GM19395 (cell line): ENCODE data around the gene WBP1.
"Not testable (repeated sequence)": the region's sequence is repeated elsewhere in the genome, so short reads cannot be mapped to it uniquely, and the experiment has no call there.

Experiments
- ATAC-seq: cut with Tn5 transposase; IDR thresholded peaks from one replicate; pipeline ENCODE4 v1.9.1; 2021; ENCODE audit warnings: mild to moderate bottlenecking, moderate library complexity; ENCODE audit not compliant: unreplicated experiment

WBP1 gene

DNA sequence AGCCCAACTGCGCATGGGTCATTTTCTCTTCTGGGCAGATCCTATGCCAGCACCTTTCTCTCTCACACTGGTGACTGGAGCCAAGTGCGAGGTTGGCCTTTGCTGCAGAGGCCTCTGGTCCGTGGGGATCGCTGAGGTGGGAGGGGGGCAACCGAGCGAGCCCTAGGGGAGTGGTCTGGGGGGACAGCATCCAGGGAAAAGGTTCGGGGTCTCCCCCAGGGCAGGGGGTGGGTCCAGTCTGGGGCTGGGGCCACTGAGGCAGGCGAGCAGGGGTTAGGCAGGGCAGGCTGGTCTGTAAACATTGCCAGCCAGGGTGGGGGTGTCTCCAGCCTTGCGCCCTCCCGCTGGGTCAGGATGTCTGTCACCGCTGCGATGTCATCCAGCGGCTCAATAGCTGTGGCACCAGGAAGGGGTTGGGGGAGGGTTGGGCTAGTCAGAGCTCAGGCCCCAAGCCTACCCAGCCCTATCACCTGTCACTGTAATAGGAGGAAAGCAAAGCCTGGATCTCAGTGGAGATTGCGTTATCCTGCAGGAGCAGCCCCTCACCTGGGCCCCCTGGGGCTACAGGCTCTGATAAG lies 32.0 kb upstream of the WBP1 start:
- ATAC-seq = no peak

DNA sequence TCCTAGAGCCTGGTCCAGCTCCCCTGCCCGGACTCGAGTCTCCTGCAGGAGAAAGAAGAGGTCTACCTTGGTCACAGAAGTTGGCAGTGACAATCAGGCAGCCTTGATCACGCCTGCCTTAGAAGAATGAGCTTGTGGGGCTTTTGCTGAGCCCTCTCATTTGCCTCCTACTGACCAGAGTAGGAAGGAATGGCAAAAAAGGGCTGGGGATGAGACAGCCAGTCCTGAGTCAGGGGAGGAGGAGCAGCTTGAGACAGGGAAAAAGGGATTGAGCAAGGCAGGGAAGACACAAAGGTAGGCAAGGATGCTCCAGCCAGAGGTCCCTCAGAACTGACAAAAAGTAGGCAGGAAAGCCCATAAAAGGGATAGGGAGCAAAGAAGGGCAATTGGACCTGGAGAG lies 30.7 kb upstream of the WBP1 start:
- ATAC-seq = no peak

GRCh38 chr2:74428675-74429074 lies 29.6 kb upstream of the WBP1 start:
- ATAC-seq = no peak

DNA sequence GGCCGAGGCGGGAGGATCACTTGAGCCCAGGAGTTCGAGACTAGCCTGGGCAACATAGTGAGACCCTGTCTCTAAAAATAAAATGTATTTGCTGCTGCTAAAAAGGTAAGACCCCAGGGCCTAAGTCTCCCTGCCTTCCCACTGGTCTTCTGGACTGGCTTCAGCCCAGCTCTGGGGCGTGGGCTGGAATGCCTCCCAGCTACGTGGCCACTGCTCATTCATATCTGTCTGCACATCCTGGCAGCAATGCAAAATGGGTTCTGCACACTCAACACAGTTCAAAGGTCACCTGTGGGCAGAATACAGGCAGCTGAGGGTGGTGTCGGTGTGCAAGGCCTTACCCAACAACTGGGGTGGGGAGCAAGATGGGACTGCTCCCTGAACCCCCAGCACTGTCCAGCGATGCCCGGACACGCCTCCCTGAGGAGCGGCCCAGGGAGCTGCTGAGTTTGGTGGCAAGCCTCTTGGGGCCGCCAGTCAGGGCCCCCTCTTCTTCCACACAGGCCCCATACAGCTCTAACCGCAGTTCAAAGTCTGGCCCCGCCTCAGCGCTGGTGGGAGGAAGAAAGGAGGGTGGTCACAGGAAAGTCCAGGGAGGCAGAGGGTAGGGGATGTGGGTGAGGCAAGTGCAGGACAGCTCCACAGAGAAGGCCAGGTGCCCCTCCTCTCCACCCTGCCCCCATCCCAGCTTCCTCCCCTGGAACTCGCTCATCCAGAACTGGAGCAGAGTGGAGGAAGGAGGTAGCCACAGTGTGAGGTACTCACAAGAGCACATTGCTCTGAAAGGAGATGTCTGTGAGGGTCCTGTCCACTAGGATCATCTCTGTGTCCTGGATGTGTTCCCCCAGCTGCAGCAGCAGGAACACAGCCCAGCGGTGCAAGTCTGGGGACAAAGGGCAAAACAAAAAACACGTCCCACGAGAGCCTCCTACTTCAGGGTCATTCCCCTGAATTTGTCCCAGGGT lies 28.5 kb upstream of the WBP1 start:
- ATAC-seq = no peak

DNA sequence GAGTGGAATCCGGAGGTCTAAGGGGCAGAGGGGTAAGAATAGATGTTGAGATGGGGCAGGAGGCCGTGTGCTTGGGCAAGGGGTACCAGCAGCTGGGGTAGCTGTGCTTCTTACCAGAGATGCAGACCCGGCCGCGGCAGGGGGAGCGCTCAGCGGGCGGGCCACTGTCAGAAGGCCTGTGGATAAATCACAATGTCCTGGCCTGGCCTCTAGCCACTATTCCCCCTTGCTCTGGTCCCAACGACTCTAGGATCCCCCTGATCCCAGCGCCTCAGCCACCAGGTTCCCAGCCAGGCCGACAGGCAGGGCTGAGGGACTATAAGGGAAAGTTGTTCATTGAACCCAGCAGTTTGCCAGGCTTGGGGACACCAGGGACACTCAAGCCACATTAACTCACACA lies 27.7 kb upstream of the WBP1 start:
- ATAC-seq = no peak

- no peak for ATAC-seq
Observed at GRCh38 chr2:74436111-74436805, 22.0 kb upstream of the WBP1 start.

DNA sequence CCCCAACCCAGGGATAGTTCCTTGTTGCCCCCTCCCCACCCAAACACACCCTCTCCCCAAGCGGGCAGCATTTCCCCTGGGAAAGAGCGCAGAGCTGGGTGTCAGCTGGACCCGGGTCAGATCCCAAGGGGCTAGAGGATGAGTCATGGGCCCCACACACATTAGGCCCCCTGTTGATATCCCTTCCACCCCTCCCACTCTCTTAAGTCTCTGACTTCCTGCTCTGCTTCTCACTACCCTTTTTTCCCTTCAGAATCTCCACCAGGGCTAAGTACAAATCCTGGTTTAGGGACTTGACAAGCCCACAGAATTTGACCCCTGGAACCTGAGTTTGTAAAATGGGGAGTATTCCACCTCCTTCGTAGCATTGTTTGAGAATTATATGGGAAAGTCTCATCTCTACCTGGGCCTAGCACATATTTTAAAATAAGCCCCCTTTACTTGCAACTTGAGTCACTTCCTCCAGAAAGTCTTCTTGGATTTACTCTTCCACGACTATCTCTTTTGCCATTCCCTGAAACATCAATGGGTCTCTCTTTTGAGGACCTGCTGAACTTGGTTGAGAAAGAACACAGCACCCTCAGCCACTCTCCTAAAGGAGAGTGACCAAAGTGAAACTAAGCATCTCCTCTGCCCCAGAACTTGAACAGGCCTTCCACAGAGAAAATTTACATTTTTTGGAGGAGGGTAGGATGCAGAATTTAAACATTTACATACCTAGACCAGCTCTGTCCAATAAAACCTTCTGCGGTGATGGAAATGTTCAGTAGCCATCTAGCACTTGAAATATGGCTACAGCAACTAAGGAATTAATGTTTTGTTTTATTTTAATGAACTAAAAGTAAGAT lies 21.2 kb upstream of the WBP1 start:
- ATAC-seq = no peak

DNA sequence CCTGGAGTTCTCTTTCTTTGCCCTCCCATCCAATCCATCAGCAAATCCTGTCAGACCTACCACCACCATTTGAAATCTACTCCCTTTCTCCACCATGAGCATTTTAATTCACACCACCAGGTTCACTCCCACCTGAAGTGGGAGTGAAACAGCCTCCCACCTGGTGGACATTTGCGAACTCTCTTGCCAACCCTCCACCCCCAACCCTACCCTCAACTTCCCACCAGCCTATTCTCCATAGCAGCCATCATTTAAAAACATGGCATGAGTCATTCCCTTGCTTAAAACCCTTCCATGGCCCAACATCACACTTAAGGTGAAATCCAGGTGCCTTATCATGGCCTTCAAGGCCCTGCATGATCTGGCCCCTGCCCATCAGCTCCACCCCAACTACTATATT lies 20.0 kb upstream of the WBP1 start:
- no peak for ATAC-seq

- ATAC-seq = no peak
Observed at GRCh38 chr2:74439373-74439772, 18.9 kb upstream of the WBP1 start.

DNA sequence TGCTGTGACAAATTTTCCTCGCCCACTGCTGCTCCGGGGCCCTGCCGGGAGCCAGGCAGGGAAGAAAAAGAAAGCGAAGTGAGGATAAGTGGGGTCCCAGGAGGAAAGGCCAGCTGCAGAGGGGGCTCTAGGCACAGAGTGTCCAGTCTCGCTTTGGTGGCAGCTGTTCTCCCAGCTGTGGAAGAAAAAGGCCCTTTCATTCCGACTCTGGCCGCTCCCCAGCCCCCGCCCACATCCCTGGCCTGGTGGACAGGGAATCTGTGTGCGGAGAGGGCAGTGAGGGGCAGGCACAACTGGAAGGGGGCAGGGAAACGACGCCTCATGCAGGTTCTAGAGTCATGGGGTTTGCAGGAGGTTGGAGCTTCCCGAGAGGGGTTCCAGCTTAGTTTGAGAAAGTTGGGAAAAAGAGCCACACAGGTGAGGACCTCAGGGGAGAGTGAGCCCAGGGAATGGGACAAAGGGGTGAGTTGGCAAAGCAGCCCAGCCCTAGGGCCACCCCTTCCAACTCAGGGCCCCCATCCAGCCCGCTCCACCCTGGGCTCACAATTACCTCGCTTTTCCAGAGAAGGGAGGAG lies 18.3 kb upstream of the WBP1 start:
- ATAC-seq = no peak

DNA sequence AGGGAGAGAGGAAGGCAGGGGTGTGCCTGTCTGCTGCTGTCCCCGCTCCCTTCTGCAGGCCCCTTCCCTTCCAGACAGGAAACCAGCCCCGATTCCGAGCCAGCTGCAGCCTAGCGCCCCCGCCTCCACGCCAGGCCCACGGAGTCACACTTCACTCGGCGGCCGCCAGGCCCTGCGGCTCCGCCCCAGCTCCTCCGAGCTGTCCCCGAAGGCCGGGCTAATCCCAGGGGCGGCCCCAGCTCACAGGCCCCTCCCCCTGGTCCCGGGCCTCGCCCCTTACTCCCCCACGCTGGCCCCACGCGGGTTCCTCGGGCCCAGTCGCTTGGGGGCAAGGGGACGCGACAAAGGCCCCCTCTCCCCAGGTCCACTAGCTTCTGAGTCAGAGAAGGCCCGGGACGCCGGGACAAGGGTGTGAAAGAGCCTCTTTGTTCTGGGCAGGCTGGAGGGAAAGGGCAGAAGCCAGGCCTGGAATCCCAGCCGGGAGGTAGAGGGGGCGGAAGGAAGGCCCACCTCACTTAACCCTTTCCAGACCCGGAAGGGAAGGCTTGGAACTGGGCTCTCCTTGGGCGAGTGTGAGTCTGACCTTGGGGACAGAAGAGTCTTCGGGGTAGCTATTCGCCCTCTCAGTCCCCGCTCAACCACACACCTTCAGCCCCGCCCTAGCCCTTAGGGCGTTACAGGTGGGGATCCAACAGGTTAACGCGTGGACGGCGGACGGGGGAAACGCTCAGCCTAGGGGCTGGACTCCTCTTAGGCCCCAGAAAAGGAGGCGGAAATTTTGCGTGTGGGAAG lies 17.7 kb upstream of the WBP1 start:
- peak; percentile 83 for ATAC-seq

GRCh38 chr2:74441170-74441689 lies 17.0 kb upstream of the WBP1 start:
- ATAC-seq = no peak

GRCh38 chr2:74441690-74442482 lies 16.4 kb upstream of the WBP1 start, which contains the start of gene RTKN:
RTKN (minus strand) TSS chr2:74441937; CDS start chr2:74441816, 121 bp downstream.
- ATAC-seq = no peak

DNA sequence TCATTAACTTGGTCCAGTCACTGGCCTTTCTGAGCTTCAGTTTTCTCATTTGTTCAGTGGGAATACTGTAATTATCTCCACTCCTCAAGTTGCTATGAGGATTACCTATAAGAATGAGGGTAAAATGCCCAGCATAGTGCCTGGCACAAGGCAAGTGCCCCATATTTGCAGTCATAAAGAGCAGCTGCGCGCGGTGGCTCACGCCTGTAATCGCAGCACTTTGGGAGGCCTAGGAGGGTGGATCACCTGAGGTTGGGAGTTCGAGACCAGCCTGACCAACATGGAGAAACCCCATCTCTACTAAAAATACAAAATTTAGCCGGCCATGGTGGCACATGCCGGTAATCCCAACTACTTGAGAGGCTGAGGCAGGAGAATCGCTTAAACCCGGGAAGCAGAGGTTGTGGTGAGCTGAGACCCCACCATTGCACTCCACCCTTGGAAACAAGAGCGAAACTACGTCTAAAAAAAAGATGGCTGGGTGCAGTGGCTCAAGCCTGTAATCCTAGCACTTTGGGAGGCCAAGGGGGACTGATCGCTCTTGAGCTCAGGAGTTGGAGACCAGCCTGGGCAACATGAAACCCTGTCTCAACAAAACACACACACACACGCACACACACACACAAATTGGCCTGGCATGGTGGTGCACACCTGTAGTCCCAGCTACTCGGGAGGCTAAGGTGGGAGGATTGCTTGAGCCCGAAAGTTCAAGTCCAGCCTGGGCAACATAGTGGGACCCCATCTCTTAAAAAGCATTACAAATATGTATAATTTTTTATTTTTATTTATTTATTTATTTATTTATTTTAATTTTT lies 15.5 kb upstream of the WBP1 start:
- ATAC-seq = not testable (repeated sequence)

GRCh38 chr2:74444498-74445318 lies 13.5 kb upstream of the WBP1 start:
- no peak for ATAC-seq

DNA sequence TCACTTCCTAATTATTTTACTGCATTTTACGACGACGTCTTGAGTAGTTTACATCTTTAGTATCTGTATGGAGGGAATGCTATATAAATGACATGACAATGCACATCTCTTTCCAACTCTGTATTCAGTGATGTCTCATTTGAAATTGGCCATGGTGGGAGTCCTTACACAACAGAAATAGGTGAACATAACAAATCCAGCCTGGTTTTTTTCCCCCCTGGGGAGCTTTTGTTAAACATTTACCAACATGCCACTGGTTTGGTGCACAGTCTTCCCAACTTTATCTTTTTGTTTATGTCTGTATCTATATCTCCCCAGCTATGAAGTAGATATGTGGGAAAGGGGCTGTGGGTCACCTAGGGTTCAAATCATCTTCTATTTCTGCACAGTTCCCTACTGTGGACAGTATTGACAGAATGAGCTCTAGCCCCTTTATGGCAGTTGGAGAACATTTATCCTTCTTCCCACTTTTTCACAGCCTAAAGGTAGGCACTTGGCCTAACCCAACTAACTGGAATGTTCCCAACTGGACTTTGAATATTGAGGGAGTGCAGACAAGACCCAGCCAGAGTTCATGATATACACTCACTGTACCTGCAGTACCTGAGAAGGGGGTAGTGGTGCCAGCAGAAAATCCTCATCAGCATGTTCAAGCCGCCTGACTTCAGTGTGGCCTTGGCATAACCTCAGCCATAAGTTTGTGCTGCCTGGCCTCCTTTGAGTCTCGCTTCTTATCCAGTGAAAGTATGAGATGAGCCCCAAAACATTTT lies 10.8 kb upstream of the WBP1 start:
- no peak for ATAC-seq
